Anterior cingulate cortex (tissue), 58 donors: ENCODE measurements around the gene TMEM39B.
A peak's percentile ranks its signal among the peaks of the same experiment; 100 is the strongest.
"Not testable (repeated sequence)": the region's sequence is repeated elsewhere in the genome, so short reads cannot be mapped to it uniquely, and the experiment has no call there.

Experiments used
- DNase-seq, 58 donors: peaks; one replicate each; lab custom pipeline; 2025; lab: John Stamatoyannopoulos, UW

The TMEM39B gene

GRCh38 chr1:32107742-32108661, 35.3 kb downstream of the TMEM39B start, which contains the start of gene KPNA6:
Gene KPNA6 (plus strand): TSS chr1:32108056. CDS start chr1:32108131, 75 bp downstream.
- peak in 57 of 58 donors; percentile 44 to 92 (median 82) for DNase-seq

- DNase-seq = no peak
Observed at GRCh38 chr1:32111040-32111623, 38.4 kb downstream of the TMEM39B start.

- no peak for DNase-seq
Observed at GRCh38 chr1:32111789-32112188, 39.0 kb downstream of the TMEM39B start.

- DNase-seq = no peak
Observed at GRCh38 chr1:32112806-32113375, 40.2 kb downstream of the TMEM39B start.

GRCh38 chr1:32113436-32113835, 40.7 kb downstream of the TMEM39B start:
- not testable (repeated sequence) for DNase-seq

GRCh38 chr1:32114420-32114819, 41.7 kb downstream of the TMEM39B start:
- no peak for DNase-seq

- no peak for DNase-seq
Observed at GRCh38 chr1:32115496-32115895, 42.8 kb downstream of the TMEM39B start.

- DNase-seq = no peak
Observed at GRCh38 chr1:32116531-32116930, 43.8 kb downstream of the TMEM39B start.

- DNase-seq = no peak
Observed at GRCh38 chr1:32122151-32122550, 49.4 kb downstream of the TMEM39B start.

- DNase-seq = not testable (repeated sequence)
Observed at GRCh38 chr1:32123361-32123760, 50.6 kb downstream of the TMEM39B start.

GRCh38 chr1:32125313-32125712, 52.6 kb downstream of the TMEM39B start:
- no peak for DNase-seq

- DNase-seq = no peak
Observed at GRCh38 chr1:32126770-32127169, 54.0 kb downstream of the TMEM39B start.

- no peak for DNase-seq
Observed at GRCh38 chr1:32127409-32128198, 54.9 kb downstream of the TMEM39B start.

- DNase-seq = peak in 9 of 58 donors; percentile 4 to 52 (median 14)
Observed at GRCh38 chr1:32128479-32128878, 55.7 kb downstream of the TMEM39B start.

- DNase-seq = no peak
Observed at GRCh38 chr1:32128964-32129363, 56.2 kb downstream of the TMEM39B start.

GRCh38 chr1:32133950-32134280, 61.2 kb downstream of the TMEM39B start:
- DNase-seq = not testable (repeated sequence)

GRCh38 chr1:32137111-32137510, 64.4 kb downstream of the TMEM39B start:
- no peak for DNase-seq

- DNase-seq = no peak
Observed at GRCh38 chr1:32138965-32139364, 66.2 kb downstream of the TMEM39B start.

- DNase-seq = peak in 15 of 58 donors; percentile 0 to 16 (median 7)
Observed at GRCh38 chr1:32142446-32143301, 69.9 kb downstream of the TMEM39B start.

GRCh38 chr1:32143302-32143695, 70.6 kb downstream of the TMEM39B start:
- DNase-seq = not testable (repeated sequence)
